ENCODE measurements around the gene WDR1.

Gene WDR1

GRCh38 chr4:10140866-10141759 lies 24.5 kb upstream of the WDR1 start:
- Histone ChIP-seq H3K4me1 (ENCODE audit: insufficient read depth, low read length) (no peaks in the 10 kb centered on the region), H3K27me3 (ENCODE audit: insufficient read depth, low read length, poor library complexity) (no peaks in the 10 kb centered on the region), H3K9ac (ENCODE audit: low read depth, low read length) (no peak overlapping the region), H3K9me3 (ENCODE audit: insufficient read depth, low read length, severe bottlenecking) (no peaks in the 10 kb centered on the region), H3K27ac (ENCODE audit: low read length) (no peak overlapping the region), H4K20me1 (ENCODE audit: insufficient read depth, low read length) (no peaks in the 10 kb centered on the region), H3K4me2 (ENCODE audit: insufficient read depth, low read length) (no peak overlapping the region), H3K36me3 (ENCODE audit: insufficient read depth, low read length) (no peaks in the 10 kb centered on the region), H2AFZ (ENCODE audit: low read depth, low read length) (no peak overlapping the region), H3K4me3 (ENCODE audit: low read depth in 1 of 2, low read length in 2 of 2) (no peak overlapping the region), H3K79me2 (ENCODE audit: insufficient read depth, low read length) (no peaks in the 10 kb centered on the region)
- DNase-seq: no peak
- ATAC-seq (ENCODE audit: insufficient read depth, low read depth): no peak
- TF ChIP-seq EZH2 (IDR thresholded peaks at IDR 0.05; ENCODE audit: borderline replicate concordance, low read depth, low read length, severe bottlenecking): no peak
- no peak for TF ChIP-seq CTCF (IDR thresholded peaks at IDR 0.05; ENCODE audit: borderline replicate concordance, extremely low read depth, low read length, poor library complexity, severe bottlenecking)

DNA sequence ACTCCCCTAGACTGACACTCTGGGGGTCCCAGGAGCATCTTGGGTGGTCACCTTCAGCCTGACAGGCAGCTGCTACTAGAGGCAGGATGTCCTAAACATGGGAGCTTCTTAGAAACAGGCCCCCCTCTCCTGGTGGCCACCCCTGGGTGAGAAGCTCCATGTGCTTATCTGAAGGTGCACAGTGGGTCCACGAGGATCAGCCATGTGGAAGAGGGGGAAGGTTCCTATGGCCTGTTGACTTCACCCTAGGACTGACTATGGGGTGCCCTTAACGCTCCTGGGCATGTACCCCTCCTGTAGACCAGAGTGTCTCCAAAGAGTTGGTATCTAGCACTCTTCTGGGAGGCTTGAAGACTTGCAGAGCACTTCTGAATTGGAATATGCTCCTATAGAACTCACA lies 22.9 kb upstream of the WDR1 start:
- Histone ChIP-seq H3K27ac (ENCODE audit: low read length) (no peak overlapping the region), H3K27me3 (ENCODE audit: insufficient read depth, low read length, poor library complexity) (no peaks in the 10 kb centered on the region), H2AFZ (ENCODE audit: low read depth, low read length) (no peak overlapping the region), H3K36me3 (ENCODE audit: insufficient read depth, low read length) (no peaks in the 10 kb centered on the region), H4K20me1 (ENCODE audit: insufficient read depth, low read length) (no peaks in the 10 kb centered on the region), H3K4me3 (ENCODE audit: low read depth in 1 of 2, low read length in 2 of 2) (no peak overlapping the region), H3K9me3 (ENCODE audit: insufficient read depth, low read length, severe bottlenecking) (no peaks in the 10 kb centered on the region), H3K4me2 (ENCODE audit: insufficient read depth, low read length) (no peak overlapping the region), H3K9ac (ENCODE audit: low read depth, low read length) (no peak overlapping the region), H3K4me1 (ENCODE audit: insufficient read depth, low read length) (no peaks in the 10 kb centered on the region), H3K79me2 (ENCODE audit: insufficient read depth, low read length) (no peaks in the 10 kb centered on the region)
- TF ChIP-seq CTCF (IDR thresholded peaks at IDR 0.05; ENCODE audit: borderline replicate concordance, extremely low read depth, low read length, poor library complexity, severe bottlenecking) (no peak), EZH2 (IDR thresholded peaks at IDR 0.05; ENCODE audit: borderline replicate concordance, low read depth, low read length, severe bottlenecking) (no peak)
- DNase-seq: no peak
- no peak for ATAC-seq (ENCODE audit: insufficient read depth, low read depth)

GRCh38 chr4:10135260-10135659 lies 18.7 kb upstream of the WDR1 start:
- H2AFZ ChIP-seq (ENCODE audit: low read depth, low read length): no peak overlapping the region
- H3K9me3 ChIP-seq (ENCODE audit: insufficient read depth, low read length, severe bottlenecking): no peaks in the 10 kb centered on the region
- no peak overlapping the region for H3K27ac ChIP-seq (ENCODE audit: low read length)
- DNase-seq (no peak), ATAC-seq (ENCODE audit: insufficient read depth, low read depth) (no peak)
- no peaks in the 10 kb centered on the region for H3K27me3 ChIP-seq (ENCODE audit: insufficient read depth, low read length, poor library complexity)
- no peak overlapping the region for H3K4me2 ChIP-seq (ENCODE audit: insufficient read depth, low read length)
- no peak overlapping the region for H3K4me3 ChIP-seq (ENCODE audit: low read depth in 1 of 2, low read length in 2 of 2)
- H3K36me3 ChIP-seq (ENCODE audit: insufficient read depth, low read length): no peaks in the 10 kb centered on the region
- no peak overlapping the region for H3K9ac ChIP-seq (ENCODE audit: low read depth, low read length)
- TF ChIP-seq CTCF (IDR thresholded peaks at IDR 0.05; ENCODE audit: borderline replicate concordance, extremely low read depth, low read length, poor library complexity, severe bottlenecking) (no peak), EZH2 (IDR thresholded peaks at IDR 0.05; ENCODE audit: borderline replicate concordance, low read depth, low read length, severe bottlenecking) (no peak)
- no peaks in the 10 kb centered on the region for H3K79me2 ChIP-seq (ENCODE audit: insufficient read depth, low read length)
- no peaks in the 10 kb centered on the region for H4K20me1 ChIP-seq (ENCODE audit: insufficient read depth, low read length)
- H3K4me1 ChIP-seq (ENCODE audit: insufficient read depth, low read length): no peaks in the 10 kb centered on the region
